Measurements from ENCODE around the gene ARHGEF7. TPM values are rescaled to one million over a fixed set of nuclear protein-coding genes. Genes with fewer than 3 reads are reported as not detected.
"Not testable (repeated sequence)": the region's sequence is repeated elsewhere in the genome, so short reads cannot be mapped to it uniquely, and the experiment has no call there.

The ARHGEF7 gene
- total RNA-seq, 2 experiments from 2014 or later = 66.9 to 70.2 TPM

- DNase-seq (no peak), ATAC-seq (no peak)
- Mint-ChIP-seq H3K4me3 (no peak overlapping the region), H3K27me3 (peaks cover 3% of the 10 kb centered on the region), H3K9me3 (ENCODE audit: low read depth) (no peaks in the 10 kb centered on the region), H3K4me1 (no peaks in the 10 kb centered on the region), H3K36me3 (ENCODE audit: low read depth) (no peaks in the 10 kb centered on the region), H3K27ac (no peak overlapping the region)
- intact Hi-C loops (cut with DNase I, micrococcal nuclease) = no loop called here
- POLR2A ChIA-PET = no interaction called here
- CTCF ChIA-PET = interaction anchor here (2.0 kb wide), 1 partner anchor 14 kb away, joined by 6 read pairs; no protein-coding TSS in a partner anchor
These were observed 32.9 kb upstream of the ARHGEF7 start for GRCh38 chr13:111082240-111082639.

DNA sequence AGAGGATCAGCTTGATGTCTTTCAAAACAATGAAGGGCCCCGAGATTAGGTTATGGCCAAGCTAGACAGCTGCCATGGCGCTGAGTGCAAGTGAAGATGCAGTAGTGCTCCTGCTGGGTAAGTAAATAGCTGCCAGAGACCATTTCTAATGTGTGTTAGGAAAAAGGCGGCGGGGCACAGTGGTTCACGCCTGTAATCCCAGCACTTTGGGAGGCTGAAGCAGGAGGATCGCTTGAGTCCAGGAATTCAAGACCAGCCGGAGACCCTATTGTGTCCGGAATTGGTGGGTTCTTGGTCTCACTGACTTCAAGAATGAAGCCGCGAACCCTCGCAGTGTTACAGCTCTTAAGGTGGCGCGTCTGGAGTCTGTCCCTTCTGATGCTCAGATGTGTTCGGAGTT is 32.3 kb upstream of the ARHGEF7 start:
- H3K4me3 Mint-ChIP-seq; H3K27ac Mint-ChIP-seq; H3K9me3 Mint-ChIP-seq (ENCODE audit: low read depth); intact Hi-C loops (cut with DNase I, micrococcal nuclease); H3K36me3 Mint-ChIP-seq (ENCODE audit: low read depth); ATAC-seq; H3K4me1 Mint-ChIP-seq; DNase-seq; POLR2A ChIA-PET; H3K27me3 Mint-ChIP-seq: not testable (repeated sequence)
- CTCF ChIA-PET = interaction anchor here (2.0 kb wide), 1 partner anchor 15 kb away, joined by 6 read pairs; no protein-coding TSS in a partner anchor

DNA sequence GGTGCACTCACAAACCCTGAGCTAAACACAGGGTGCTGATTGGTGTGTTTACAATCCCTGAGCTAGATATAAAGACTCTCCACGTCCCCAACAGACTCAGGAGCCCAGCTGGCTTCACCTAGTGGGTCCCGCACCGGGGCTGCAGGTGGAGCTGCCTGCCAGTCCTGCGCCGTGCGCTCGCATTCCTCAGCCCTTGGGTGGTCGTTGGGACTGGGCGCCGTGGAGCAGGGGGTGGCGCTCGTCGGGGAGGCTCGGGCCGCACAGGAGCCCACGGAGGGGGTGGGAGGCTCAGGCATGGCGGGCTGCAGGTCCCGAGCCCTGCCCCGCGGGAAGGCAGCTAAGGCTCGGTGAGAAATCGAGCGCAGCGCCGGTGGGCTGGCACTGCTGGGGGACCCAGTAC is 31.4 kb upstream of the ARHGEF7 start:
- H3K4me1 Mint-ChIP-seq, POLR2A ChIA-PET: not testable (repeated sequence)
- CTCF ChIA-PET = interaction anchor here (1.3 to 2.0 kb wide), 2 partner anchors 16 to 35 kb away, joined by 4 to 6 read pairs; no protein-coding TSS in a partner anchor

GRCh38 chr13:111090169-111090568 is 24.9 kb upstream of the ARHGEF7 start:
- Mint-ChIP-seq H3K9me3 (ENCODE audit: low read depth) (no peaks in the 10 kb centered on the region), H3K27me3 (peaks cover 19% of the 10 kb centered on the region), H3K36me3 (ENCODE audit: low read depth) (no peaks in the 10 kb centered on the region), H3K4me3 (no peak overlapping the region), H3K4me1 (no peaks in the 10 kb centered on the region), H3K27ac (no peak overlapping the region)
- DNase-seq (no peak), ATAC-seq (no peak)
- CTCF ChIA-PET = interaction anchor here (1.0 to 1.1 kb wide), 2 partner anchors 22 to 134 kb away, joined by 3 read pairs; no protein-coding TSS in a partner anchor
- intact Hi-C loops (cut with DNase I, micrococcal nuclease) = no loop called here
- POLR2A ChIA-PET = no interaction called here

More for the DNA sequence above, 31.4 kb upstream of the ARHGEF7 start:
- H3K9me3 Mint-ChIP-seq (ENCODE audit: low read depth); ATAC-seq; intact Hi-C loops (cut with DNase I, micrococcal nuclease); H3K27me3 Mint-ChIP-seq; H3K36me3 Mint-ChIP-seq (ENCODE audit: low read depth); H3K27ac Mint-ChIP-seq; DNase-seq; H3K4me3 Mint-ChIP-seq: not testable (repeated sequence)

DNA sequence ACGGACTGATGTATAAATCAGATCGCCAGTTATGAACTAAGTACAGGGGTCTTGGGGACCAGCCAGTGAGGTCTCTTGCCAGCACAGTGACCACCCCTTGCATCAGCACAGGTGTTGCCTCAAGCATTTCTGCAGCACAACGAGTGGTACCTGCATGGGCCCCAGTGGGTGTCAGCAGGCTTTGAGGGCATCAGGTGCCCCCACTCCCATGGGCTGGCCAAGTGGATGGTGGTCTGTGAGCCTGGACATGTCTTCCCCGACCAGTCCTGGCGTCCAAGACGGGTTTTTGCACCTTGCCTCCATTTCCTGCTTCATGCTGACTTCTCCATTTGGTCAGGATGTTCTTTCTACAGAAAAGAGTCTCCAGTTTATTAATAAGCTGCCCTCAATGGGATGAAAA is 22.4 kb upstream of the ARHGEF7 start:
- no peaks in the 10 kb centered on the region for H3K4me1 Mint-ChIP-seq
- H3K27ac Mint-ChIP-seq = no peak overlapping the region
- no peaks in the 10 kb centered on the region for H3K36me3 Mint-ChIP-seq (ENCODE audit: low read depth)
- ChIA-PET CTCF (interaction anchor here (0.7 kb wide), 1 partner anchor 44 kb away, joined by 3 read pairs; no protein-coding TSS in a partner anchor), POLR2A (no interaction called here)
- no peak overlapping the region for H3K4me3 Mint-ChIP-seq
- H3K9me3 Mint-ChIP-seq (ENCODE audit: low read depth) = no peaks in the 10 kb centered on the region
- DNase-seq (no peak), ATAC-seq (no peak)
- H3K27me3 Mint-ChIP-seq = peaks cover 32% of the 10 kb centered on the region
- intact Hi-C loops (cut with DNase I, micrococcal nuclease) = no loop called here

GRCh38 chr13:111093136-111093535 is 22.0 kb upstream of the ARHGEF7 start:
- ATAC-seq = no peak
- H3K4me3 Mint-ChIP-seq = no peak overlapping the region
- DNase-seq = no peak
- intact Hi-C loops (cut with DNase I, micrococcal nuclease) = no loop called here
- H3K36me3 Mint-ChIP-seq (ENCODE audit: low read depth) = no peaks in the 10 kb centered on the region
- no peaks in the 10 kb centered on the region for H3K4me1 Mint-ChIP-seq
- CTCF ChIA-PET = interaction anchor here (0.7 kb wide), 1 partner anchor 44 kb away, joined by 3 read pairs; no protein-coding TSS in a partner anchor
- no peaks in the 10 kb centered on the region for H3K9me3 Mint-ChIP-seq (ENCODE audit: low read depth)
- H3K27ac Mint-ChIP-seq = no peak overlapping the region
- POLR2A ChIA-PET = no interaction called here
- H3K27me3 Mint-ChIP-seq = peaks cover 34% of the 10 kb centered on the region

DNA sequence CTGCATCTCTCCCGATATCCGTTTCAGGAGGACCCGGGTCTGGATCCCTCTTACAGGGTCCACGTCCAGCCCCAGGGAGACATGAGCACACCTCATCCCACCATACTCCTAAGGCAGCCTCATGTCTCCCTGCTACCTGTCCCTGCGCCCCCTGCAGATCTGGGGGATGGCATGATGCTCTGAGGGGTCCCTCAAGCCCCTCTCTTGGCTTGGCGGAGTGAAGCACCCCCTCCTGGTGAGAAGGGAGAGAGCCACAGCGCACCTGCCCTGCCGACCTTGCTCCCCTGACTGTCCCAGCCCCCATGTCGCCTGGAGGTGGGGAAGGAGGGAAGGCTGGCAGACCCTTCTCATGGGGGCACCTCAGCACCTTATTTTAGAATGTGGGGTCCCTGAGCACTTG is 21.5 kb upstream of the ARHGEF7 start:
- no peak for ATAC-seq
- ChIA-PET POLR2A (no interaction called here), CTCF (interaction anchor here (0.7 kb wide), 1 partner anchor 45 kb away, joined by 3 read pairs; no protein-coding TSS in a partner anchor)
- intact Hi-C loops (cut with DNase I, micrococcal nuclease) = no loop called here
- Mint-ChIP-seq H3K4me1 (no peaks in the 10 kb centered on the region), H3K4me3 (no peak overlapping the region), H3K9me3 (ENCODE audit: low read depth) (no peaks in the 10 kb centered on the region), H3K36me3 (ENCODE audit: low read depth) (no peaks in the 10 kb centered on the region), H3K27me3 (peaks cover 34% of the 10 kb centered on the region), H3K27ac (no peak overlapping the region)
- DNase-seq = no peak

DNA sequence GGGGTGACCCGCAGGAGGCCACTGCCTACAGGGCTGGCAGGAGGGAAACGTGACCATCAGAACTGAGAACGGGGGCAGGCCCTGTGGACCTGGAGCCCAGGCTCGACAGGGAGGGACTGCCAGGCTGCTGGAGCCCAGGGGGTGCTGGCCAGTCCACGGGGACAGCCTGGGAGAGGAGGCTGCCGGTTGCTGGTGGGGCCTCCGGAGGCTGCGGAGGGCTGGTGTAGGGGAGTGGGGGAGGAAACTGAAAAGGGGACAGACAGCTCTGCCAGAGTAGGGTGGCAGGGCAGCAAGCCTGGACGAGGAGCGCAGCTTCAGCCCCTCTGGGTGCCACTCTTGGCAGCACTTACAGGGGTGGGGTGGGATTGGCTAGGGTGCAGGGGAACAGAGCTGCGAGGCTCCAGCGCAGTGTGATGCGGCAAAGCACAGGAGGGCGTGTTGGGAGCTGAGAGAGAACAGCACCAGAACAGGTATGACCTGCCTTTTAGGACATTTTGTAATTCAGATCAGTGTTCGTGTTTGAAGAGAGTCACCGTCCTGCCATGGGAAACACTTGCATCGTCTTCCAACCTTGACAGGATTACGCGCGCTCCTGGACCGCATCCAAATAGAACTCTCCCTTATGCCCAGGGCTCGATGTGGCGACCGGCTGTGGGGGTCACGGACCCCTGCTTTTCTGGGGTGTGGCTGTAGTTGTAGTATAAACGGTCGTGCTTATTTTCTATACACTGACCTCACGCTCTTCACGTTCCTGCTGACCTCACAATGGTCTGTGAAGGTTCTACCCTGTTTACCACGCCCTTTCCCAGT is 19.9 kb upstream of the ARHGEF7 start:
- no peak for DNase-seq
- no peaks in the 10 kb centered on the region for H3K36me3 Mint-ChIP-seq (ENCODE audit: low read depth)
- ChIA-PET POLR2A (no interaction called here), CTCF (interaction anchor here (0.5 to 0.7 kb wide), 2 partner anchors 27 to 261 kb away, joined by 3 read pairs; no protein-coding TSS in a partner anchor)
- no peaks in the 10 kb centered on the region for H3K4me1 Mint-ChIP-seq
- no peak for ATAC-seq
- H3K27ac Mint-ChIP-seq = no peak overlapping the region
- no peaks in the 10 kb centered on the region for H3K9me3 Mint-ChIP-seq (ENCODE audit: low read depth)
- H3K4me3 Mint-ChIP-seq = no peak overlapping the region
- intact Hi-C loops (cut with DNase I, micrococcal nuclease) = no loop called here
- peaks cover 39% of the 10 kb centered on the region for H3K27me3 Mint-ChIP-seq

DNA sequence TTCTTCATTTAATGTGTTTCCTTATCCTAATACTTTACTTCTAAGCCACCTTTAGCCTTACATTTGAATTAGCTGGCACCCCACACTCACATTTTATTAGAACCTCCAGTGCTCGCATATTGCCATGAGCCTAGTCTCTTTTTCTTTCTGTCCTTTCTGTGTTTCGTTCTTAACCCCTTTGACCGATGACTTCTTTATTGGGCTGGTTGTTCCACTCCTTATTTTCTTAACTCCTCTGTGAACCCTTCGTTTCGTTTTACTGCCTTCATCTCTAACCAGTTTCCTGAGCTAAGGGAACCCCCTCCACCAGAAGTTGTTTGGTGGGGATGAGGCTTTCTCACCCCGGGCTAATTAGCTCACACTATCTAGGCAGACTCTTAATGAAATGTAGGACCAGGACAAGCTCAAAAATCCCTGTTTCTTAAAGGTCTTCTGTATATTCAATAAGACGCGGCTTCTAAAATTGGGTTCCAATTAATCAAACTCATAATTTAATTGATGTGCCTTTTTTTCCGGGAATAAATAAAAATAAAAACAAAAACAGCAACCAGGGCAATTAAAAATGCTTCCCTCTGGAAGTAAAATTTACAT is 19.1 kb upstream of the ARHGEF7 start:
- intact Hi-C loops (cut with DNase I, micrococcal nuclease) = no loop called here
- H3K9me3 Mint-ChIP-seq (ENCODE audit: low read depth) = no peaks in the 10 kb centered on the region
- ATAC-seq (no peak), DNase-seq (no peak)
- no peaks in the 10 kb centered on the region for H3K36me3 Mint-ChIP-seq (ENCODE audit: low read depth)
- peaks cover 39% of the 10 kb centered on the region for H3K27me3 Mint-ChIP-seq
- ChIA-PET POLR2A (no interaction called here), CTCF (interaction anchor here (0.7 kb wide), 2 partner anchors 189 to 1668 kb away, joined by 3 read pairs; no protein-coding TSS in a partner anchor)
- no peak overlapping the region for H3K4me3 Mint-ChIP-seq
- H3K27ac Mint-ChIP-seq = no peak overlapping the region
- no peaks in the 10 kb centered on the region for H3K4me1 Mint-ChIP-seq

- ATAC-seq (no peak), DNase-seq (no peak)
- H3K9me3 Mint-ChIP-seq (ENCODE audit: low read depth) = peaks cover 16% of the 10 kb centered on the region
- H3K27ac Mint-ChIP-seq = no peak overlapping the region
- ChIA-PET CTCF (interaction anchor here (0.6 kb wide), 1 partner anchor 777 kb away, joined by 3 read pairs; no protein-coding TSS in a partner anchor), POLR2A (no interaction called here)
- H3K27me3 Mint-ChIP-seq = peaks cover 43% of the 10 kb centered on the region
- no peaks in the 10 kb centered on the region for H3K4me1 Mint-ChIP-seq
- intact Hi-C loops (cut with DNase I, micrococcal nuclease) = no loop called here
- peaks cover 2% of the 10 kb centered on the region for H3K36me3 Mint-ChIP-seq (ENCODE audit: low read depth)
- H3K4me3 Mint-ChIP-seq = no peak overlapping the region
These were observed 15.8 kb upstream of the ARHGEF7 start for GRCh38 chr13:111099290-111099689.

- H3K36me3 Mint-ChIP-seq (ENCODE audit: low read depth) = no peaks in the 10 kb centered on the region
- ATAC-seq (no peak), DNase-seq (no peak)
- H3K4me1 Mint-ChIP-seq = peaks cover 8% of the 10 kb centered on the region
- no peak overlapping the region for H3K27ac Mint-ChIP-seq
- no peaks in the 10 kb centered on the region for H3K9me3 Mint-ChIP-seq (ENCODE audit: low read depth)
- H3K27me3 Mint-ChIP-seq = peaks cover 67% of the 10 kb centered on the region
- ChIA-PET CTCF (interaction anchor here (0.6 to 0.7 kb wide), 2 partner anchors 76 to 157 kb away, joined by 3 read pairs; no protein-coding TSS in a partner anchor), POLR2A (no interaction called here)
- H3K4me3 Mint-ChIP-seq = no peak overlapping the region
- intact Hi-C loops (cut with DNase I, micrococcal nuclease) = loop anchor here (5.0 kb wide), 2 partner anchors 43 to 798 kb away; no protein-coding TSS in a partner anchor
These were observed 5.1 kb upstream of the ARHGEF7 start for GRCh38 chr13:111110054-111110453.
